Body of pancreas (tissue), 4 donors: Measurements from ENCODE around the gene TXNL4B. TPM values are rescaled to one million over a fixed set of nuclear protein-coding genes. Genes with fewer than 3 reads are reported as not detected.

Source experiments
- ATAC-seq: fragments of 150-250 bp; one replicate; pipeline ENCODE4 v1.9.1; 2016
- DNase-seq, 4 donors: peaks; one replicate each; pipeline ENCODE4 v3.0.0-alpha.2; 2019
- H3K27ac ChIP-seq, 4 donors: fragments of 200-600 bp; sonication (generic); 1 replicate in 3 of 4; 2 replicates in 1 of 4; pipeline versions ENCODE4 v1.5.1 to v1.6.1; 2016 to 2019; ENCODE audit warnings: mild to moderate bottlenecking in 1 of 4, mixed read lengths in 1 of 4, moderate library complexity in 1 of 4
- H3K27me3 ChIP-seq, 2 donors: fragments of 200-600 bp; sonication (generic); one replicate each; pipeline ENCODE4 v1.6.0; 2016; ENCODE audit warnings: mild to moderate bottlenecking in 1 of 2
- H3K36me3 ChIP-seq, 2 donors: fragments of 200-600 bp; sonication (generic); replicated peaks in 1 of 2; 2 replicates each; pipeline ENCODE4 v1.5.1; 2016; ENCODE audit warnings: low read depth in 2 of 2; ENCODE audit not compliant: insufficient read depth in 1 of 2
- H3K4me1 ChIP-seq: fragments of 200-600 bp; sonication (generic); one replicate; pipeline ENCODE4 v1.6.0; 2016
- H3K4me3 ChIP-seq, 2 donors: fragments of 200-600 bp; sonication (generic); 1 replicate in 1 of 2; 2 replicates in 1 of 2; pipeline ENCODE4 v1.5.1; 2016 to 2019
- H3K9me3 ChIP-seq, 3 donors: fragments of 200-600 bp; sonication (generic); 1 replicate in 2 of 3; 2 replicates in 1 of 3; pipeline ENCODE4 v1.5.1; 2016
- POLR2A ChIP-seq, 3 donors: fragments of 450-650 bp; IDR thresholded peaks; one replicate each; pipeline ENCODE4 v1.6.1; 2016; ENCODE audit warnings: antibody characterized with exemption in 3 of 3, mild to moderate bottlenecking in 2 of 3
- WGBS, 2 donors: methylation state at CpG; one replicate each; pipeline ENCODE4 v1.1.5; 2017; 5-methylcytosine and 5-hydroxymethylcytosine counted together
- intact Hi-C: fragments of 100-400 bp; cut with DNase I; formaldehyde crosslinking; loops from one replicate; pipeline ENCODE4 v1.15.1; 2023
- total RNA-seq, 2 donors: library from RNA; depleted of rRNA; stranded (reverse); fragments of >200 nt; gene quantifications; one replicate each; pipeline ENCODE4 v1.1.0, GENCODE V29; 2016
- TF ChIP-seq, protein P1 (sequence below), 7 experiments: fragments of 450-650 bp in 4 of 7; fragments of 200-600 bp in 3 of 7; sonication (generic) in 3 of 7; IDR thresholded peaks; one replicate each; pipeline ENCODE4 v1.5.1; 2016 to 2019; ENCODE audit warnings: antibody characterized with exemption in 7 of 7

Gene TXNL4B
- total RNA-seq = 1 to 10 TPM; 5.4 to 7.3 TPM

DNA sequence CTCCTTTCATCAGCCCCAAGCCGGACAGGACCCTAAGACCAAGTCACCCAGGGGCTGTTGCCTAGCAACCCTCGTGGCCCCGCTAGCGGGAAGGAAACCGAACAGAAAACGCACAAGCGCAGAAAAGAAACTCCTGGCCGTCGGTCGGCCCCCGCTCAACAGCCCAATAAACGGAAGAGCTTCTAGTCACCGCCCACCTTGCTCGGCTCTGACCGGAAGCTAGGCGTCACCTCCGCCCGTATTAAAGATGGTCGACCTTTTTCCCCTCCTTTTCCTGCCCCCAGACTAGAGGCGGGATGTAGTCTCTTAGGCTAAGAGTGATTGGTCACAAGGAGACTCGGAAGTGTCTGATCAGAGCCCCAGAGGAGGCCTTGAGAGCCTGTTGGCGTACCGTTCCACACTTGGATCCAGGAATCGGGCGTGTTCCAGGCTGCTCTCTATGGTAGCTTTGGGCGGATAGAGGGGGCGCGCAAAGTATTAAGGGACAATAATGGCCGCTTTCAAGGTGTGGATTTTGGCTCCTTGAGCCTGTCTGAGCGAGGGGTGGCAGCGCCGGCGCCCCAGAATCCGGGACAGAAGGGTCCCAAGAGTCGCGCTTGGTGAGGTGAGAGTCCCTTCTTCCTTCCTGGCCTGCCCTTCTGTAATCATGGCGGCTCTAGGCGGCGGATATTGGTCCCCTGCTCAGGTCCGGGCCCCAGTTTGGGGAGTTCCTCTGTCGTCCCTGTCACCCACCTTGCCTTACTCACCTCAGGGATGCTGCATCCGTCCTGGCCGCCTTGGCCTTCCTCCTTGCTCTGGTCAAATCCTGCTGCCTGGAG lies at the start of gene TXNL4B, which contains the start of gene DHX38:
Gene TXNL4B, minus strand, starts transcription at position 173 of the 818 bp plus-strand sequence. CDS start 2,871 bp downstream, outside the sequence.
Gene DHX38, plus strand, starts transcription at position 400 of the 818 bp plus-strand sequence. CDS start 2,311 bp downstream, outside the sequence.
- intact Hi-C loops = no loop called here
- TF ChIP-seq, protein P1, sequence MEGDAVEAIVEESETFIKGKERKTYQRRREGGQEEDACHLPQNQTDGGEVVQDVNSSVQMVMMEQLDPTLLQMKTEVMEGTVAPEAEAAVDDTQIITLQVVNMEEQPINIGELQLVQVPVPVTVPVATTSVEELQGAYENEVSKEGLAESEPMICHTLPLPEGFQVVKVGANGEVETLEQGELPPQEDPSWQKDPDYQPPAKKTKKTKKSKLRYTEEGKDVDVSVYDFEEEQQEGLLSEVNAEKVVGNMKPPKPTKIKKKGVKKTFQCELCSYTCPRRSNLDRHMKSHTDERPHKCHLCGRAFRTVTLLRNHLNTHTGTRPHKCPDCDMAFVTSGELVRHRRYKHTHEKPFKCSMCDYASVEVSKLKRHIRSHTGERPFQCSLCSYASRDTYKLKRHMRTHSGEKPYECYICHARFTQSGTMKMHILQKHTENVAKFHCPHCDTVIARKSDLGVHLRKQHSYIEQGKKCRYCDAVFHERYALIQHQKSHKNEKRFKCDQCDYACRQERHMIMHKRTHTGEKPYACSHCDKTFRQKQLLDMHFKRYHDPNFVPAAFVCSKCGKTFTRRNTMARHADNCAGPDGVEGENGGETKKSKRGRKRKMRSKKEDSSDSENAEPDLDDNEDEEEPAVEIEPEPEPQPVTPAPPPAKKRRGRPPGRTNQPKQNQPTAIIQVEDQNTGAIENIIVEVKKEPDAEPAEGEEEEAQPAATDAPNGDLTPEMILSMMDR (IDR thresholded peaks at IDR 0.05) = peak in 1 of 7 experiments; percentile 16
- TF ChIP-seq POLR2A (IDR thresholded peaks at IDR 0.05) = peak; percentile 71 to 95 (median 94)
- WGBS, 2 donors = 0% methylated on average over 21 to 43 of the region's 43 CpGs
- H3K4me1 ChIP-seq = peaks cover 32% of the 10 kb centered on the region
- peak; percentile 93 to 98 (median 94) for DNase-seq
- peak; percentile 99 for ATAC-seq
- peak within 1 kb of the TSS; percentile 63 to 91 (median 88) for H3K27ac ChIP-seq
- peak within 1 kb of the TSS; percentile 68 to 82 for H3K4me3 ChIP-seq
- no peaks in the 10 kb centered on the region for H3K27me3 ChIP-seq
- H3K9me3 ChIP-seq = no peaks in the 10 kb centered on the region
- H3K36me3 ChIP-seq = peaks cover 0 to 23% of the 10 kb centered on the region in 2 donors

DNA sequence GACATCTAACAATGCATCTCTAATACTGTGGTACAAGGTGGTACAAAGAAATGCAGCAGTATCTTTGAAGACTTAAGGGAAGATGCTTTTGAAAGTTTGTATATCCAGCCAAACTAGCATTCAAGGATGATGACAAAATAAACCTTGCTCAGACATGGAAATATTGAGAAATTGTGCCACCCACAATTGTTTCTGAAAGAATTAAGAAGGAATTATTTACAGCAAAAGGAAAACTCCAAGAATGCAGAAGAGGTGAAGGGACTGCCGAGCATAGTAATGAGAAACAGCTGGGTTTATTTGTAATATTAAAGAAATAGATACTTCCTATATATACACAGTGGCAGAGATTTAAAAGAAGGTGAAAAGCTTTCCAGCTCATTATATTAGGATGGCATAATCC lies 49.1 kb upstream of the TXNL4B start:
- H3K4me1 ChIP-seq = no peaks in the 10 kb centered on the region
- no peaks in the 10 kb centered on the region for H3K9me3 ChIP-seq
- TF ChIP-seq POLR2A (IDR thresholded peaks at IDR 0.05) = no peak
- TF ChIP-seq, protein P1 (IDR thresholded peaks at IDR 0.05) = no peak
- intact Hi-C loops = no loop called here
- DNase-seq (no peak), ATAC-seq (no peak)
- WGBS, 2 donors = 93 to 97% methylated on average over 1 of the region's 1 CpG
- H3K4me3 ChIP-seq = no peak overlapping the region
- no peaks in the 10 kb centered on the region for H3K27me3 ChIP-seq
- no peak overlapping the region for H3K27ac ChIP-seq
- no peaks in the 10 kb centered on the region for H3K36me3 ChIP-seq

DNA sequence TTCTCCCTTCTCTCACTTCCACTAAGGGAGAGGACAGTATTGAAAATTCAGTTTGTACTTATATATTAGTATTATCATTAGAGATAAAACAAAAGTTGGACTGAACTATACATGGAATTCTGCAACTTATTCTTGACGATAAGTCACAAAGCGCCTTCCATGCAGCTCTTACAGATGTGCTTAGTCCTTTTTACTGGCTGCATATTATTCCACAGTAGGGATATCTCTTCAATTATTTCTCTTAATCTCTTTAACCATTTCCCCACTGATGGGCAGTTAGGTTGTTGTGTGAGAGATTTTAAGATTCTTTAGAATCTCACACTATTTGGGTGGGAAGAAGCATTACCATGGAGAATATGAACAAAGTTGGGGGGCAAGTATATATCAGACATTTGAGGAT lies 46.5 kb upstream of the TXNL4B start:
- no peaks in the 10 kb centered on the region for H3K9me3 ChIP-seq
- TF ChIP-seq, protein P1 (IDR thresholded peaks at IDR 0.05) = no peak
- no peak for TF ChIP-seq POLR2A (IDR thresholded peaks at IDR 0.05)
- H3K4me3 ChIP-seq = no peak overlapping the region
- no peak overlapping the region for H3K27ac ChIP-seq
- H3K36me3 ChIP-seq = no peaks in the 10 kb centered on the region
- DNase-seq (no peak), ATAC-seq (no peak)
- 90 to 99% methylated on average over 2 of the region's 2 CpGs for WGBS, 2 donors
- no peaks in the 10 kb centered on the region for H3K27me3 ChIP-seq
- intact Hi-C loops = no loop called here
- no peaks in the 10 kb centered on the region for H3K4me1 ChIP-seq

DNA sequence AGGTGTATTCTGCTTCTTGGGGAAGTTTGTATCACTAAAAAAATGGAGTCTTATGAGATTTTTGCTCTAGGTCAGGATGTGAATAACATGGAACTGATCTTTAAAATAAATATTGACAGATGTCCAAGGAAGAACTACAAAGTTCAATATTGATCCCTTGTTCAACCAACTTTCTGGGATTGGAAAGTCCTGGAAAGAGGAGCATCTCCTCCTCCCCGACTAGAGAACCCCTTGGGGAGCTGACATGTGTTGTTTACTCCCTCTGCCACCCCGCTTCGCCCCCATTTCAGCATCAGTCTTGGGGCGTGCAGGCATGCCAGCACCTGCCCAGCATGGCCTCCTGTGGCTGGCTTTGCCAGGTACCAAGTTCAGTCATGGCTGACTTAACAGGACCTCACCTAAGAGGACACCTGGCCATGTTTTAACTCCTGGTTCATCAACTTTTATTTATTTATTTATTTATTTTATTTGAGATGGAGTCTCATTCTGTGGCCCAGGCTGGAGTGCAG lies 44.7 kb upstream of the TXNL4B start:
- Histone ChIP-seq H3K27me3 (no peaks in the 10 kb centered on the region), H3K36me3 (no peaks in the 10 kb centered on the region), H3K9me3 (no peaks in the 10 kb centered on the region), H3K27ac (no peak overlapping the region), H3K4me3 (no peak overlapping the region), H3K4me1 (no peaks in the 10 kb centered on the region)
- intact Hi-C loops = no loop called here
- 85 to 88% methylated on average over 4 of the region's 4 CpGs for WGBS, 2 donors
- ATAC-seq = no peak
- TF ChIP-seq POLR2A (IDR thresholded peaks at IDR 0.05) = no peak
- TF ChIP-seq, protein P1 (IDR thresholded peaks at IDR 0.05) = no peak
- DNase-seq = no peak
